Ovary (tissue), 9 donors: ENCODE data around the gene ATXN1. TPM values are rescaled to one million over a fixed set of nuclear protein-coding genes. Genes with fewer than 3 reads are reported as not detected.

Source experiments
- DNase-seq, 5 donors: peaks; one replicate each; pipeline ENCODE4 v3.0.0-alpha.2; 2019 to 2020
- H3K27ac ChIP-seq, 2 donors: fragments of 200-600 bp; one replicate each; pipeline versions ENCODE4 v1.5.1 to v1.8.0; 2019 to 2022
- H3K27me3 ChIP-seq: fragments of 200-600 bp; one replicate; pipeline ENCODE4 v1.8.0; 2022
- H3K36me3 ChIP-seq: fragments of 200-600 bp; sonication (generic); one replicate; pipeline ENCODE4 v1.5.1; 2019
- H3K4me1 ChIP-seq: one replicate; pipeline ENCODE4 v1.8.1; 2013; ENCODE audit warnings: mild to moderate bottlenecking, moderate library complexity; ENCODE audit not compliant: insufficient read depth
- H3K4me3 ChIP-seq: fragments of 200-600 bp; sonication (generic); one replicate; pipeline ENCODE4 v1.5.1; 2017
- H3K9me3 ChIP-seq, 2 donors: fragments of 200-600 bp in 1 of 2; sonication (generic) in 1 of 2; one replicate each; pipeline versions ENCODE4 v1.5.1 to v1.8.1; 2013 to 2019; ENCODE audit warnings: mild to moderate bottlenecking in 1 of 2, moderate library complexity in 1 of 2
- CTCF ChIP-seq, 3 donors: fragments of 450-650 bp in 2 of 3; fragments of 200-600 bp in 1 of 3; IDR thresholded peaks; one replicate each; pipeline versions ENCODE4 v1.5.1 to v1.8.0; 2016 to 2022; ENCODE audit warnings: antibody characterized with exemption in 3 of 3, mild to moderate bottlenecking in 1 of 3
- EP300 ChIP-seq: sonication (generic); formaldehyde crosslinking; IDR thresholded peaks from one replicate; pipeline ENCODE4 v1.6.1; 2017; ENCODE audit warnings: antibody characterized with exemption
- POLR2A ChIP-seq: fragments of 450-650 bp; IDR thresholded peaks from one replicate; pipeline ENCODE4 v1.6.1; 2017; ENCODE audit warnings: antibody characterized with exemption, mild to moderate bottlenecking, moderate library complexity
- WGBS, 3 donors: extraction: QIAGEN DNeasy Blood & Tissue Kit in 1 of 3; methylation state at CpG; one replicate each; pipeline versions ENCODE4 v1.1.5 to v1.1.7; 2013 to 2017; 5-methylcytosine and 5-hydroxymethylcytosine counted together
- intact Hi-C, 4 donors: fragments of 100-400 bp; cut with DNase I; formaldehyde crosslinking; loops; one replicate each; pipeline versions ENCODE4 v1.11.0 to v1.15.1; 2022 to 2023
- polyA plus RNA-seq, 2 donors: library from polyadenylated mRNA; stranded (reverse); fragments of 200-250 nt in 1 of 2; fragments of 350-450 nt in 1 of 2; fragmentation: Illumina TruSeq in 1 of 2; extraction: RNeasy Lipid Tissue Mini Kit (QIAGEN cat#74804) in 1 of 2; gene quantifications; one replicate each; pipeline ENCODE4 v1.2.3, GENCODE V29; 2013 to 2014
- total RNA-seq, 7 donors: library from RNA; depleted of rRNA in 2 of 7; stranded (reverse); fragments of >200 nt in 2 of 7; fragmentation: NEBNext Ultra II Directional in 3 of 7; extraction: Animal tissue kit (Norgen Biotek cat#: 25700) in 3 of 7; gene quantifications; one replicate each; pipeline versions ENCODE4 v1.1.0 to v1.2.4, GENCODE V29; 2016 to 2023
- donor health status: DM: no; HTN: no; CAD: no; lungs with moderate emphysema.
- donor health status: DM: no; HTN: no; CAD: no.
- donor health status: Bipolar disorder and iron deficiency.
- donor health status: DM: yes; HTN: yes; CAD: no.
- donor health status: DM: no; HTN: no; CAD: no.
- donor health status: DM: yes; HTN: yes; CAD: no.

The ATXN1 gene
- total and polyA plus RNA-seq, 9 donors: 7.3 to 38.2 (median 30.4) TPM

GRCh38 chr6:16354692-16355091 is 406.6 kb downstream of the ATXN1 start:
- Histone ChIP-seq H3K4me1 (peaks cover 3% of the 10 kb centered on the region), H3K36me3 (no peaks in the 10 kb centered on the region), H3K27ac (no peak overlapping the region), H3K9me3 (no peaks in the 10 kb centered on the region), H3K27me3 (no peaks in the 10 kb centered on the region), H3K4me3 (no peak overlapping the region)
- WGBS, 3 donors: 91 to 94% (median 94%) methylated on average over 1 of the region's 1 CpG
- intact Hi-C loops: no loop called here
- no peak for DNase-seq
- TF ChIP-seq EP300: no peak
- TF ChIP-seq POLR2A: no peak
- no peak for TF ChIP-seq CTCF (IDR thresholded peaks at IDR 0.05)

- Histone ChIP-seq H3K27ac (no peak overlapping the region), H3K4me3 (no peak overlapping the region), H3K4me1 (peaks cover 3% of the 10 kb centered on the region), H3K36me3 (no peaks in the 10 kb centered on the region), H3K9me3 (no peaks in the 10 kb centered on the region), H3K27me3 (no peaks in the 10 kb centered on the region)
- 93 to 96% (median 94%) methylated on average over 19 of the region's 19 CpGs for WGBS, 3 donors
- TF ChIP-seq EP300: no peak
- TF ChIP-seq POLR2A: no peak
- no peak for TF ChIP-seq CTCF (IDR thresholded peaks at IDR 0.05)
- DNase-seq: no peak
- intact Hi-C loops: no loop called here
These were observed 408.3 kb downstream of the ATXN1 start for GRCh38 chr6:16352821-16353438.

GRCh38 chr6:16352258-16352635 is 409.0 kb downstream of the ATXN1 start:
- Histone ChIP-seq H3K9me3 (no peaks in the 10 kb centered on the region), H3K4me1 (peaks cover 3% of the 10 kb centered on the region), H3K27me3 (no peaks in the 10 kb centered on the region), H3K4me3 (no peak overlapping the region), H3K36me3 (no peaks in the 10 kb centered on the region), H3K27ac (peak overlapping the region in 1 of 2 donors; percentile 1)
- 12 to 29% (median 22%) methylated on average over 5 of the region's 5 CpGs for WGBS, 3 donors
- intact Hi-C loops: no loop called here
- no peak for DNase-seq
- no peak for TF ChIP-seq POLR2A

- no peaks in the 10 kb centered on the region for H3K9me3 ChIP-seq
- intact Hi-C loops: no loop called here
- WGBS, 3 donors: 30 to 44% (median 41%) methylated on average over 2 of the region's 2 CpGs
- no peak overlapping the region for H3K4me3 ChIP-seq
- H3K4me1 ChIP-seq: peaks cover 6% of the 10 kb centered on the region
- no peak overlapping the region for H3K27ac ChIP-seq
- H3K36me3 ChIP-seq: no peaks in the 10 kb centered on the region
- no peaks in the 10 kb centered on the region for H3K27me3 ChIP-seq
- DNase-seq: no peak
- no peak for TF ChIP-seq POLR2A
- TF ChIP-seq EP300: no peak
- TF ChIP-seq CTCF (IDR thresholded peaks at IDR 0.05): no peak
These were observed 411.7 kb downstream of the ATXN1 start for GRCh38 chr6:16349544-16349943.

- Histone ChIP-seq H3K4me1 (peaks cover 6% of the 10 kb centered on the region), H3K27me3 (no peaks in the 10 kb centered on the region), H3K27ac (no peak overlapping the region), H3K4me3 (no peak overlapping the region), H3K9me3 (no peaks in the 10 kb centered on the region), H3K36me3 (no peaks in the 10 kb centered on the region)
- TF ChIP-seq EP300: no peak
- TF ChIP-seq CTCF (IDR thresholded peaks at IDR 0.05): no peak
- TF ChIP-seq POLR2A: no peak
- no peak for DNase-seq
- 94 to 97% (median 96%) methylated on average over 21 to 32 of the region's 32 CpGs for WGBS, 3 donors
- intact Hi-C loops: no loop called here
These were observed 414.4 kb downstream of the ATXN1 start for GRCh38 chr6:16346831-16347230.
